WERI-Rb-1 (cell line): ENCODE measurements around the gene PSORS1C2.
A peak's percentile ranks its signal among the peaks of the same experiment; 100 is the strongest.

ENCODE experiments used
- DNase-seq: peaks from one replicate; pipeline ENCODE4 v3.0.0-alpha.2; 2020
- H3K27ac ChIP-seq: fragments of 250-450 bp; sonication (Bioruptor Pico); 2 replicates; pipeline ENCODE4 v1.5.1; 2020; ENCODE audit warnings: mild to moderate bottlenecking, moderate library complexity
- H3K27me3 ChIP-seq: fragments of 250-450 bp; sonication (Bioruptor Pico); 2 replicates; pipeline ENCODE4 v1.5.1; 2021; ENCODE audit warnings: mild to moderate bottlenecking, low read depth, moderate library complexity; ENCODE audit not compliant: insufficient read depth, severe bottlenecking
- H3K36me3 ChIP-seq: fragments of 250-450 bp; sonication (Bioruptor Pico); 2 replicates; pipeline ENCODE4 v1.5.1; 2020; ENCODE audit warnings: mild to moderate bottlenecking, moderate library complexity
- H3K4me3 ChIP-seq: 2 replicates; pipeline ENCODE4 v1.5.1; 2011; ENCODE audit warnings: low read depth, mild to moderate bottlenecking, control low read depth, low read length
- H3K9me3 ChIP-seq: fragments of 250-450 bp; sonication (Bioruptor Pico); 2 replicates; pipeline ENCODE4 v1.5.1; 2021; ENCODE audit warnings: mild to moderate bottlenecking, moderate library complexity; ENCODE audit not compliant: severe bottlenecking
- CTCF ChIP-seq: IDR thresholded peaks from 2 replicates; pipeline ENCODE4 v1.5.1; 2011; ENCODE audit warnings: low read depth, mild to moderate bottlenecking, control low read depth, inconsistent platforms, low read length

Gene PSORS1C2

GRCh38 chr6:31110825-31111582, 27.9 kb downstream of the PSORS1C2 start:
- Histone ChIP-seq H3K36me3 (no peaks in the 10 kb centered on the region), H3K9me3 (no peaks in the 10 kb centered on the region), H3K4me3 (no peak overlapping the region), H3K27me3 (peaks cover 5% of the 10 kb centered on the region), H3K27ac (no peak overlapping the region)
- 0 out of 2 replicates have a peak, but pooled peaks have one; percentile 29 for TF ChIP-seq CTCF
- peak; percentile 74 for DNase-seq

GRCh38 chr6:31107052-31107451, 31.8 kb downstream of the PSORS1C2 start:
- no peak for TF ChIP-seq CTCF
- no peaks in the 10 kb centered on the region for H3K9me3 ChIP-seq
- H3K27me3 ChIP-seq: peaks cover 5% of the 10 kb centered on the region
- no peak for DNase-seq
- no peak overlapping the region for H3K27ac ChIP-seq
- no peak overlapping the region for H3K4me3 ChIP-seq
- H3K36me3 ChIP-seq: no peaks in the 10 kb centered on the region

GRCh38 chr6:31103136-31103535, 35.7 kb downstream of the PSORS1C2 start:
- H3K27ac ChIP-seq: no peak overlapping the region
- no peak for TF ChIP-seq CTCF
- no peaks in the 10 kb centered on the region for H3K27me3 ChIP-seq
- H3K36me3 ChIP-seq: no peaks in the 10 kb centered on the region
- DNase-seq: no peak
- H3K9me3 ChIP-seq: no peaks in the 10 kb centered on the region
- H3K4me3 ChIP-seq: no peak overlapping the region

- H3K36me3 ChIP-seq: no peaks in the 10 kb centered on the region
- no peaks in the 10 kb centered on the region for H3K27me3 ChIP-seq
- H3K9me3 ChIP-seq: no peaks in the 10 kb centered on the region
- H3K4me3 ChIP-seq: no peak overlapping the region
- no peak for TF ChIP-seq CTCF
- H3K27ac ChIP-seq: no peak overlapping the region
- no peak for DNase-seq
Measured at GRCh38 chr6:31098449-31098938, 40.4 kb downstream of the PSORS1C2 start.

GRCh38 chr6:31096656-31097055, 42.2 kb downstream of the PSORS1C2 start:
- H3K4me3 ChIP-seq: no peak overlapping the region
- DNase-seq: no peak
- H3K36me3 ChIP-seq: no peaks in the 10 kb centered on the region
- H3K27ac ChIP-seq: no peak overlapping the region
- no peaks in the 10 kb centered on the region for H3K9me3 ChIP-seq
- no peaks in the 10 kb centered on the region for H3K27me3 ChIP-seq
- TF ChIP-seq CTCF: no peak

- no peaks in the 10 kb centered on the region for H3K36me3 ChIP-seq
- H3K4me3 ChIP-seq: no peak overlapping the region
- H3K27ac ChIP-seq: no peak overlapping the region
- TF ChIP-seq CTCF: no peak
- no peaks in the 10 kb centered on the region for H3K9me3 ChIP-seq
- DNase-seq: no peak
- H3K27me3 ChIP-seq: no peaks in the 10 kb centered on the region
Measured at GRCh38 chr6:31096215-31096614, 42.7 kb downstream of the PSORS1C2 start.
